ENCODE results near the gene DNAJC15.

The DNAJC15 gene

GRCh38 chr13:43089912-43090498 lies 66.6 kb downstream of the DNAJC15 start:
- DNase-seq, result no peak

GRCh38 chr13:43094901-43095300 lies 71.5 kb downstream of the DNAJC15 start:
- no peak for DNase-seq

DNA sequence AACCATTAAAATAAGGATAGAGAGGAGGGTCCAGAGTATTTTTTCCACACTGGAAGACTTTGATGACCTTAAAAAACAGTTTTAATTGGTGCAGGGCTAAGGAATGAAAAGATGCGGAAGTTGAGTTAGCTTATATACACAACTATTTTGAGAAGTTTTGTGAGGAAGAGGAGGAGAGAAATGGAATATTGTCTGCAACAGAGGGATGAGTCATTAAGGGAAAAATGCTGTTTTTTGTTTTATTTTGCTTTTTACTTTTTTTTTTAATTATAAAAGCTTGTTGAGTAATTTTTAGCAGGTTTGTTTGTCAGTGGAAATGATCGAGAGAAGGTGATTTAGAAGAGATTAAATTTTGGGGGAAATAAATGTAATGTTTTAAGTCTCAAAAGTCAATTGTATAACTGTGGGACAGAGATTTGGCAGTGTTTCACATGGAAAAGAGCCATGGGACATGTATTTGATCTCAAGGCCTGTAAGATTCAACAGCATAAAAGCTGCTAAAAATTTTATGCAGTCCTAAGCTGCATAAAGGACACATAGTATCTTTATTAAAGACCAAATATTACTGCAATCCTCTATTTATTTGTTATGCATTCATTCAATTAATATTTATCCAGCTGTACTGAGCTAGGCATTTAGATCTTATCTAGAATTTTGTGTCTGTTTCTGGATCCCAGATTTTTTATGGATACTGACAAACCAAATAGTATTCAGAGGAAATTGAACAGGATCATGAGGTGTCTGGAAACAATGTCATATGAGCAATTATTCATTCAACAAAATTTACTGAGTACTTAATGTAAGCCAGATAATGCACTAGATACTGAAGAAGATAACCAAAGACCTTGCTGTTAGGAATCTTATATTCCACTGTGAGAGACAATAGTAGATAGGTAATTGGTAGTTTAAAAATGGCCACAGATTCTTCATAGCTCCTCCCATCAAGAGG lies 72.7 kb downstream of the DNAJC15 start:
- no peak for DNase-seq

DNA sequence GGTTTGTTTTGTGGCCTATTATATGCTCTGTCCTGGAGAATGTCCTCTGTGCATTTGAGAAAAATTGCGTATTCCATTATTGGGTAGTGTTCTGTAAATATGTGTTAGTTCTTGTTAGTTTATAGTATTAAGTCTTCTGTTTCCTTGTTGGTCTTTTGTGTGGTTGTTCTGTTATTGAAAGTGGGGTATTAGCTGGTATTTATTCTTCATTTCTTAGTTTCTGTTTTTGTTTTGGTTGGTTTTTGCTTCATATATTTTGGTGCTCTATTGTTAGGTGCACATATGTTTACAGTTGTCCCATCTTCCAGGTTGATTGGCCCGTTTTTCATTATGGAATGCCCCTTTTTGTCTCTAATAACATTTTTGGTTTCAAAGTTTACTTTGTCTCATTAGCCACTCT lies 77.3 kb downstream of the DNAJC15 start:
- no peak for DNase-seq

DNA sequence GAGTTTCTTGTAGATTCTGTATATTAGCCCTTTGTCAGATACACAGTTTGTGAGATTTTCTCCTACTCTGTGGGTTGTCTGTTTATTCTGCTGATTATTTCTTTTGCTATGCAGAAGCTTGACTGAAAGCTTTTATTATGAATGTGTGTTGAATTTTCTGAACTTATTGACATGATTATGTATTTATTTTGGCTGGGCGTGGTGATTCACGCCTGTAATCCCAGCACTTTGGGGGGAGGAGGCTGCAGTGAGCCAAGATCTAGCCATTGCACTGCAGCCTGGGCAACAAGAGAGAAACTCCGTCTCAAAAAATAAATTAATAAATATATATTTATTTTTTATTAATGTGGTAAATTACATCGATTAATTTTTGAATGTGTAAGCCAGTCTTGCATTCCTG lies 78.9 kb downstream of the DNAJC15 start:
- no peak for DNase-seq

GRCh38 chr13:43107780-43108179 lies 84.4 kb downstream of the DNAJC15 start:
- DNase-seq, result no peak

GRCh38 chr13:43110036-43110435 lies 86.7 kb downstream of the DNAJC15 start:
- no peak for DNase-seq

DNA sequence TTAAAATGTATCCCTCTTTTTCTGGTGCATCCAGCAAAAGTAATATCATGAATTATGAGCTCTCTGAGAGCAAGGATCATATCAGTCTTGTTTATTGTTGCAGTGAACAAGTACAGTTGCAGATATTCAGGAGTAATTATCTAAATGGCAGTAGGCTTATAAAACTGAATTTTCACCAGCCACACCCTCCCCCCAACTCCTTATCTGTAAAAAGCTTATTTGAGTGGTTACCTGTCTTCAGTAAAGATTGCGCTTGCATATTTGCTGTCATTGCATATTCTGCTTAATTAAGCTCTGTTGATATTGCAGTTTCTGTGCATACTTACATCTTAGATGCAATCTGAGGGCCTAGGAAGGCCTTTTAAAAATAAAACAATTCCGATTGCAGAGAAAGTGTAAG lies 87.3 kb downstream of the DNAJC15 start:
- DNase-seq, result no peak

GRCh38 chr13:43111559-43112400 lies 88.4 kb downstream of the DNAJC15 start:
- no peak for DNase-seq

GRCh38 chr13:43113603-43114002 lies 90.2 kb downstream of the DNAJC15 start:
- no peak for DNase-seq

GRCh38 chr13:43114504-43114903 lies 91.1 kb downstream of the DNAJC15 start:
- no peak for DNase-seq

DNA sequence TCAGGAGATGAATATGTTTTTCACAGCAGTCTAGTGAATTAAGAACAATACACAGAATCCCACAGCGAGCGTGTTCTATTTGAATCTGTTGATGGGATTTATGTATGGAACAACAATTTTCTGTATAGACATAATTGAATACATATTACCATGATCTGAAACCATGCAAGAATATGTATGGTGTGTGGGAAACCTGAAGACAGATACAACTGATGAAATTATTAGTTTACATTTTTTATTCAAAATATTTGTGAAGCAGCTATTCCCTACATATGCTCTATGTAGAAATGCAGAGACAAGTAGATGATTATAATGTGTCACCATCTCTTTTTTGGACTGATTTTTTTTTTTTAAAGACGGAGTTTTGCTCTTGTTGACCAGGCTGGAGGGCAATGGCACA lies 91.8 kb downstream of the DNAJC15 start:
- no peak for DNase-seq

GRCh38 chr13:43116242-43116641 lies 92.9 kb downstream of the DNAJC15 start:
- DNase-seq, result no peak

- DNase-seq, result no peak
Measured at GRCh38 chr13:43118521-43118920, 95.1 kb downstream of the DNAJC15 start.

DNA sequence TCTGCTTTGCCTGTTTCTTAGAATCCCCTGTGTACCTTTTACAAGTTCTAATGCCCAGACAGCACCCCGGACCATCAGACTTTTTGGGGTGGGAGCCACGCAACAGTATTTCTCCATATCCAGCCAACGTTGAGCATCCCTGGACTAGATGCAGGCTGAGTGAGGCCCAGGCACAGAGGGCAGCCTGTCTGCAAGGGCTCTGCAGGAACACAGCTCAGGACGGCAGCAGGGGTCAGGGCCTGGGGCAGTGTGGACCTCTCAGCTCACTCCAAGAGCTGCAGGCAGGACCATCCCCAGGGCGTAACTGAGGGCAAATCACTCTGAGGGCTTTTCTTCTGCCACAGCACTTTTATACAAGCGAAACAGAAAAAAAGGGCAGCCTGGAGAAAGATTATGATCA lies 95.8 kb downstream of the DNAJC15 start:
- no peak for DNase-seq

- DNase-seq, result no peak
Measured at GRCh38 chr13:43122791-43123190, 99.4 kb downstream of the DNAJC15 start.

- no peak for DNase-seq
Measured at GRCh38 chr13:43123856-43124255, 100.5 kb downstream of the DNAJC15 start.

- DNase-seq, result no peak
Measured at GRCh38 chr13:43124490-43124889, 101.1 kb downstream of the DNAJC15 start.

DNA sequence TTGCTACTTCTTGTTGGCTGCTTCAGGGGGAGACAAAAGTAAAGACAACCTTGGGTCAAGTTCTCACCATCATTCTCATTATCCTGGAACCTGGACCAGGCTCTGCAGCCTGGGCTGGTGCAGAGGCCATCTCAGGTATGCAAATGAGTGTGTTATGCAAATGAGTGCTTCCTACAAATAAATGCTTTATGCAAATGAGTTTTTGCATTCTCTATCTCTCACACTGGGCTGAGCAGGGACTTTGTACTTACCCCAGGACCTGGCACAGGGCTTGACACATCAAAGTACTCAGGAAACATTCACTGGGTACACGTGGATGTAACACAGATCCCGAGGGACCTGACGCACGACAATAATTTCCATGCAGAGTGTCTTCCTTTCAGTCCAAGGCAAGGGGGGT lies 103.0 kb downstream of the DNAJC15 start:
- no peak for DNase-seq

DNA sequence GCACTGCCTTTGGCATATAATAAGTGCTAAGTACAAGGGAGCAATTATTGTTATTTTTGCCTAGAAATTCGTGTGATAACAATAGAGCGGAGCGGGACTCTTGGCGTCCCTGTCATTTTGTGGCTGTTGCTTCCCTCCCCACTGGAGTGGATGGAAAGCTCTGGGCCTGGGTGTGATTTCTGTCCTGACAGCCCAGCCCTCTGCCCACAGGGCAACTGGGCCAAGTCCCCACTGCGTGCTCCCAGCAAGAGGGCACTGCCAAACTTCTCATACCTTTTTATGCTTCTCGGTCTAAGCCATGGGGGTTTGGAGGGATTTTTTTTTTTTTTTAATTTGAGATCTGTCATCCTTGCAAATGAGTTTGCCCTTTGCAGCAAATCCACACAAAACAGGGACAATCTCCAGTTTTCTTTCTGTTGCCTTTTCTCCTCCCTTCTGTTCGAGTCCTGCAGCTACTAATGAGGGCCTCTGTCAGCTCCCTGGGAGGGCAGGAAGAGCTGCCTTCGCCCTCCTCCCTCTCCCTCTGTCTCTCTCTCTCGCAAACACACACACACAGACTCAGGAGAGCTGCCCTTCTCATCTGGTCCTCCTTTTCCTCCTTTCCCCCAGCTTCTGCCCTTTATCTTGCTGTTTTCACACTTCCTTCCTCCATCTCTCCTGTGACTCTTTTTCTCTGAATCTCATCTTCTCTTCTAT lies 103.9 kb downstream of the DNAJC15 start:
- no peak for DNase-seq

DNA sequence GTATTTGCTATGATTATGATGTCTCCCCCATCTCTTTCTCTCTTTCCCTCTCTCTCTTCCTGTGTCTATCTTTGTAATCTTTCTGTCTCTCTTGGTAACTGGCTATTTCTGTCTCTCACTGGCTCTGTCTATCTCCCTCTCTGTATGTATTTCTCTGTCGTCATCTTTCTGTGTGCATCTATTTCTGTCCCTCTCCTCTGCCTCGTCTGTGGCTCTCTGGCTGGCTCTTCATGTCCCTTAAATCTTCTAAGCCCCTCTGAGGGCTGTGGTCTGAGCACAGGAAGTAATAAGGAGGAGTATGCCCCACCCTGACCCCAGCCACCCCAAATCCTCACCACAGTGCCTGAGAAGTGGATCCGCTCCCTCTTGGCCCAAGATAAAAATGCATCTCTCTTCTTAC lies 104.4 kb downstream of the DNAJC15 start:
- DNase-seq, result no peak

DNA sequence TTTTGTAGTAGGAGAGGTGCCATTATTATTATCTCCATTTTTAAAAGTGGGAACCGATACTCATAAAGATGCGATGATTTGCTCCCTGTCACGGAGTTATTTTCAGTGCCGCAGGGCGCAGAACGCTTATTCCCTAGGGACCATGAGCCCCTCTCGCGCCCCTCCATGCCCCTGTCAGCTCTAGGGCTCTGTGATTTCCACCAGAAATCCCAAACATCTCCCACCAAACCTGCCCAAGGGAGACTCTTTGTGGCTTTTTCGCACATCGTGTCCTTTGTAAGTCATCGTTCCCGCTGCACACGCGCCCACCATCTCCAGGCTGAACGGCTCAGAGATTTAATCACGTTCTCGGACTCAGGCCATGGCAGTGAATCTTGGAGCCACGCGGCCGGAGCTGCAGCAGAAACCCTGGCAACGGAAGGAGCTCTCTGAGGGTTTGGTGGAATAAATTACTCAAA lies 105.1 kb downstream of the DNAJC15 start:
- no peak for DNase-seq

GRCh38 chr13:43129066-43129465 lies 105.7 kb downstream of the DNAJC15 start:
- DNase-seq, result no peak
